GM19351 (cell line): ENCODE measurements around the gene CTNNA3.

ENCODE experiments used
- ATAC-seq: cut with Tn5 transposase; IDR thresholded peaks from one replicate; pipeline ENCODE4 v1.9.1; 2021; ENCODE audit warnings: mild to moderate bottlenecking, moderate library complexity; ENCODE audit not compliant: unreplicated experiment

Gene CTNNA3

DNA sequence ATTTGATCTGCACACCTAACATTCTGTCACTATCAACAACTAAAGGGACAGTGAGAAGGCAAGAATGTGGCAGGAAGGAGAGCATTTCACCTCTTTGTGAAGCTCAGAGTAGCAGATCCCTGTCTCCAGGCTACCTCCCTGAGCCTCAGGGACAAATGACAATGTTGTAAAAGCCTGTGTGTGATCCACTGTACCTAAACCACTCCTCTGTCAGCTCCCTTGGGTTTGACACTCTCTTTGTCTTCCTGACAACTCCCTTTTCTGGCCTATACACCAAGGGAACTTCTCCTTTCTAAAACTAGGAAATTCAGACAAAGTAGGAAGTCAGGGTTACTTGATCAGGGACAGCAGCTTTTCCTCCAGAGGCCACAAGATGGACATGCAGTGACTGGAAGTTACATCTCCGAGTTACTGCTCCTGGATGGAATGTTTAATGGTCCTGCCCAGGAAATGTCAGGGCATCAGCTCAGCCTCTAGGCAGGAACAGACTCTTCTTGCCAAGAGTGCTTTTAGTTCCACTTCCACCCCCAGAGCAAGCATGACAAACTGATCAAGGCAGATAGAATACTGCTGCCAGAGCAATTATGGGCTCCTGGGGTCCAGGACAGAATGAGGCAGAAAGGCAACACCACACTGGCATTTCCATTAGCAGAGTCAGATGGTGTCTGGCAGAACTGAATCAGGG lies 1784.7 kb downstream of the CTNNA3 start:
- ATAC-seq = no peak

DNA sequence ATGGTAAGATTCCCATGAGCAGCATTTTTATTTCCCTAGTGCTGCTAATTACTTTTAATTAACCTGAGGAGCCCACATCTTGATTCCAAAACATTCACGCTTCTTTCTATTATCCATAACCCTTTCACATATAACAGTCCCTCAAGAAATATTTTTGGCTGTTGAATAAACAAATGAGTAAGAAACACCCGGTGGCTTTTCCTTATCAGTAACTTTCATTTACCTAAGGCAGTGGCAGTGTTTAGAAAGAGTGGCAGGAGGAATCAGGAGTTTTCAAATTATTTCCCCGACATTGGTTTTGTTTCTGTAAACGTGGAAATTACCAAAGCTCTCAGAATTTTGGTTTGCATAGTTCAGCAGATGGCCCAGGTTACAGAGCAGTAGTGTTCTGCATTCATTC lies 1785.8 kb downstream of the CTNNA3 start:
- no peak for ATAC-seq

- ATAC-seq = no peak
These were observed 1788.7 kb downstream of the CTNNA3 start for GRCh38 chr10:65907199-65907712.

- no peak for ATAC-seq
These were observed 1792.4 kb downstream of the CTNNA3 start for GRCh38 chr10:65903620-65904019.

- no peak for ATAC-seq
These were observed 1795.7 kb downstream of the CTNNA3 start for GRCh38 chr10:65900271-65900670.

DNA sequence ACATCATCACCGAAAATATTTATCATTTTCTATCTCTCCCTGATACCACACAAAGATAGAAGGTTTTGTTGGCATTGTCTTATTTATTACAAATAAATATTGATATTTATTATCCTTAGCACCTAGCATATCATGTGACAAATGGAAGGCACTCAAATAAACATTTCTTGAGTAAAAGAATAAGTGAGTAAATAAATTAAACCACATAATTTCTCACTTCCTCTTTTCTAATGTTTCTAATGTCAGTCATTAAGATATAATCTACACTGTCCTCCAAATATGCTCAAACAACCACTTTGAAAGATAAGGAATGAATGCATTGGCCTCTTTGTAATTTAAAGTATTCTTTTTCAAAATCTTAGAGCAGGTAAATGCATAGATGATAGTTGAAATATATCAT lies 1797.9 kb downstream of the CTNNA3 start:
- ATAC-seq = no peak

DNA sequence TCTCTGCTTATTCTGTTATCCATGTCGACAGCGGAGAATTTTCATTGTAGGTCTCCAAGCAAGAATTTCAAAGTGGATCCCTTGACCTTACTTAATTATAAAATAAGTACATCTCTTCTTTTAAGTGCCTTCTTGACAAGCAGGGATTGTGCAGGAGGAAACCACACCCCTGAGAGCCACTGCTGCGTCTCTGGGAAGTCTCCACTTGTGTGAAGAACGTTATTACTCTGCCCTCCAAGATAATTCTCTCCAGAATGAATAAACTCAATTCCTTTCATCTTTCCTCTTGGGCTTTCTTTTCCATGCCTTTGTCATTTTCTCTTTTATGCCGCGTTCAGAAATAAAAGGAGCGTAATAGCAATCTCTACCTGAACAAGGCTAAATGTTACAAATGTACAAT lies 1801.0 kb downstream of the CTNNA3 start:
- ATAC-seq = no peak

DNA sequence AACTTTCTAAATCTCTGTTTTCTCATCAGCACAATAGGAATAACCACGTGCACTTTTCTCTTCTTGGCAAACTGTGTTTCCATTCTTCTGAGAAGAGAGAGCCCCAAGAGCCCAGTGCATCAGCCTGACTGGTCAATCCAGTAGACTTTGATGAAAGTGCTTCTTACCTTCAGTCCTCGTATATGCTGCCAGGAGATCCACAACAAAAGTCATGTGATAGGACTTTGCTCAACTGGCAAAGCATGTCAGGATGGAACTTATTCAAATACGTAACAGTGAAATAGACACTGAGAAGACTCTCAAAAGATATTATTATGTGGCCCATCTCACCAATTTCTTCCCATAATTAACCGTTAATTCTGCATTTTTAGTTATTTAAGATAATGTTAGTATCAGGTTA lies 1801.6 kb downstream of the CTNNA3 start:
- no peak for ATAC-seq

- no peak for ATAC-seq
These were observed 1802.3 kb downstream of the CTNNA3 start for GRCh38 chr10:65893676-65894075.

DNA sequence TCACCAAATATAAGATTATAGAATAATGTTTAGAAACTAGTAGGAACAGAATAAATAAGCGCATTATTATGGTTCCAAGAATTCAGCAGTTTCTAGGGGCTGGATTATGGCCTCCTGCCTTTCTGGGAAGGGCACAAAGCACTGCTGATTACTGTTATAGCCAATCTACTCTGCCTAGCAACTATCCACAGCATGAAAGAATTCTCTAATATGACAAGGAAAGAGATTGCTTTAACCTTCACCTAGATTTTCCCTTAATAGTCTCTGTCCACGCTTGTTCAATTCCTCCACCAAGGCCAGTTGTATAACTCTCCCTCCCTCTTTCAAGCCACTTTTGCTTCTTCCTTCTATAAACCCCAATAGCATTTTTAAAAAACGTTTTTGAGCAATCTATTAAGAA lies 1803.7 kb downstream of the CTNNA3 start:
- ATAC-seq = no peak

DNA sequence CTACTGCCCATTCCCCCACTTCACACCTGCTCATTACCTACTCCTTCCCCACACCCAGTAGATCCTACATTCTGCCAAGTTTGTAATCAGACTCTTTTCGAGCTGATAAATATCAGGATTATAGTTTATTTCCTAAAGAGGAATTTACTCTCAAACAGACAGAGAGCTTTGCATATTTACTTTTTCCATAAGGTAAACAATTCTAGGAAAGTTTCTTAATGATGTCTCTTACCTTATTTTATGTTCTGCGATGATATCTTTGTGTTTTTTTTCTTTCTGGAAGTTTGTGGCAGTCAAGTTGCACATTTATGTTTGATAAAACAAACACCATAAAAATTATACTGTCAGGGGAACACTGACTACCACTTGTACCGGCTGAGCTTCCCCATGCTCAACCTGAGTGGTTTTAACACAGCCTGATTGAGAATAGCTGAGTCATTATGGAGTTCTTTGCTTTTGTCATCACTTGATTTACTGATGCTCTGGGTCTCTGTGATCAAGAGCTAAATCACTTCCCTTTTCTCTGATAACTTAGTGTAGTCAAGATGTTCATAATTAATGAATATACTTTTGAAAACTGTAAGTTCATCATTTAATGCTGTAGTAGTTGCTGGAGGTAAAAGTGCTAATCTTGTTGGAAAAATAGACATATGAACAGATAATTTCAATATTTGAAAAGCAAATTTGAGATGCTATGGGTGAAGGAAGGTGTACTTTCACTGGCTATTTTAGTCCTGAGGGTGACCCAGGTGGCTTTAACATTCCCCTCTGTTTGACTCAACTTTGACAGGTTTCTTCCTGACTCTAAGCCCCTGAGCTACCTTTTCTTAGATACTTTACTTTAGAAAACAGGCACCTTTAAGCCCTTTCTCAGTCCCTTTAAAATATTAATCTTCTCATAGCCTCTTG lies 1804.7 kb downstream of the CTNNA3 start:
- peak; percentile 78 for ATAC-seq

GRCh38 chr10:65864529-65864928 lies 1831.5 kb downstream of the CTNNA3 start:
- ATAC-seq = no peak

DNA sequence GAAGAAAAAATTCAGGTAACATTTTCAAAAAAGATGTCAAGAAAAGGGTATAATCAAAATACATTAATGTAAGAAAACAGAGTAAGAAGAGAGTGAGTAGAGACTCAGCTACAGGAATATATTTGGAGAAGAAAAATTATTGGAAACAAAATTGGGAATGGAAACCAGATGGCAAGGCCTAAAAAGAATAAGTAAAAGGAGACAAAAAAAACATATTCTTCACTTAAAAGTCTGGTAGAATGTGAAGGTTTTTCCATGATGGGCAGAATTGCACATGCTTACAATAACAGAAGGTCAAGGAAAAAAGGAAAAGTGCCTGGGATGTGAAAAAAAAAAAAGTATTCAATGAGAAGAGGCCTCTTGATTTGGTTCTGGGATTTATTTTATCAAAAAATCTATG lies 1832.0 kb downstream of the CTNNA3 start:
- ATAC-seq = no peak
